T follicular helper cell (primary cell): ENCODE data around the gene GNG13.
"Not testable (repeated sequence)": the region's sequence is repeated elsewhere in the genome, so short reads cannot be mapped to it uniquely, and the experiment has no call there.

Experiments
- DNase-seq: peaks from one replicate; pipeline ENCODE4 v3.0.0-alpha.2; 2020; ENCODE audit warnings: low read depth

The GNG13 gene

DNA sequence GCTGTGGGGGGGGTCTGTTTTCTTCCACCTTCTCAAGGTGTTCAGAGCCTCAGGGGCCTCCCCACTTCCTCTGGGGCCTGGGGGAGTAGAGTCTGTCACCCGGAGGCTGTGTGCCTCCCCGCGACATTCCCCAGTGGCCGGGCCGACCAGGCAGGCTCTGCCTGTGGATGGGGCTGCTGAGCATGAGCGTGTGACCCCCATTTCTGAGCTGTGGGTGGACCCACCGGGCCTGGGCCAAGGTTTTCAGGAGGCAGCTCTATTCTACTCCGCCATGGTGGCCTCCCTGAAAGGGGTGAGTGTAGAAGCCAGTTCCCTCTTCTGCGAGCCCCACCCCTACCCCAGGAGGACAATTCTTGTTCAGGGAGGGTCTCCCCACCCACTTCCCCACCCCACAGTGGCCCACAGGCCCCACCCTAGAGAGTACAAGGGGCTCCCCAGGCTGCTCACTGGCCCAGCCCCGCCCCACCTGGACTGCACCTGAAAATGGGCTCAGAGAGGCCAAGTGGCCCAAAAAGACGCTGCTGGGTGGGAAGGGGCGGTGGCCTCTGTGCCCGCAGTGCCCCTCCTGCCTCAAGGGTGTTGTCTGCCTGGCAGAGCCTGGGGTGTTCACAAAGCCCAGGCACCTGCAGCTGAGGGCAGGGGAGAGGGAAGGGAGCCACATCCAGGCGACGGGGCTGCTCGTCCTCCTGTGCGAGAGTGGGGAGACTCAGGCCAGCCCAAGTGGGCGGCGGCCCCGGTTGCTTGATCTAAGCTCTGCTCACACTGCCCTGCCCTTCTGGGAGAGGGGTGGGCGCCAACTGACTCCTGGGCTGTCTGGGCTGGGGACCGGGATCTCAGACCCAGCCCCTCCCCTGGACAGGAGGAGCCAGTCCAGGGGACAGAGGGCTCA, 38.7 kb downstream of the GNG13 start:
- DNase-seq = no peak

DNA sequence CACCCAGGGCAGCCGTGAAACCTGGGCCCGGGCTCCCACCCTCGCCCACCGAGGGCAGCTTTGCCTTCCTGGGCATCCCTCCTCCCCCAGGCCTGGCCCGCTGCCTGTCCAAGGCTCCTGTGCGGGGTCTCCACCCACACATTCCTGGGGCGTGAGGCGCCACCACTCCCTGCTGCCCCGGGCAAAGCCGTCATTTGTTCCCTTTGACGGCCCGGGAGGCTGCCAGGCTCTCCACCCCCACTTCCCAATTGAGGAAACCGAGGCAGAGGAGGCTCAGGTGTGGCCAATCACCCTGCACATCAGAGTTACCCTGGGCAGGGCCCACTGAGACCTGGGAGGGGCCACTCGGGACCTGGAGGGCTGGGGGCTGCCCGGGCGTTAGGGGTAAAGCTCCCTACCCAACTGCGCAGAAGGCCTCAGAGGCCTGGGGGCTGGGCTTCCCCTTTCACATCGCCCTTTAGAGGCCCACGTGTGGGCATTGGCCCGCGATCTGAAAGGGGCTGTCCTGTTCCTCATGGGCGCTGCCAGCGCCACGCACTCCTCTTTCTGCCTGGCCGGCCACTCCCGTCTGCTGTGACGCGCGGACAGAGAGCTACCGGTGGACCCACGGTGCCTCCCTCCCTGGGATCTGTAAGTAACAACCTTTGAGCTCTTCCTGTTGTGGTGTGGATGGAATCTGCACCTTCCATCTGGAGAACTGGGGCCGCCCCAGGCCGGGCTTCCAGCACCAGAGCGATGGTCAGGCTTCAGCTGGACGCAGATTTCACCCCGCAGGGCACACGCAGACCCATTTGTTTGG, 39.8 kb downstream of the GNG13 start, which contains the start of gene MSLN:
TSS of gene MSLN (plus strand) at position 190 of the 799 bp plus-strand sequence. CDS start 1,947 bp downstream, outside the sequence.
- DNase-seq = no peak

DNA sequence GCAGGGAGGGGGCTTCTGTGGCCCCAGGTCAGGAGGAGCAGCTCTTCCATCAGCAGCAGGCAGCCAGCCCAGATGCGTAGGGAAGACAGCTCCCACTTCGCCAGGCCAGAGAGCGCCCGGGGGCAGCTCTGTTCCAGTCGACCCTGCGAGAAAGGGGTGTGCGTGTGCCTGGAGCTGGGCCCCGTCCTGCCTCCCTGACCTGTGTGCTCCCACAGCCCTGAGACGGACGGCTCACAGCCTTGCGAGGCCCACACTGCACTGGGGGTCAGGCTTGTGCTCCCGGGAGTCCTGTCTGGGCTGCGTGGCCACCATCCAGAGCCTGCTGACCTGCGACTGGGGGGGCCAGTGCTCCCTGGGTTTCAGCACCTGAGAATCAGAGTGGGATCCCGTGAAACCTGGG, 40.5 kb downstream of the GNG13 start:
- DNase-seq = no peak

DNA sequence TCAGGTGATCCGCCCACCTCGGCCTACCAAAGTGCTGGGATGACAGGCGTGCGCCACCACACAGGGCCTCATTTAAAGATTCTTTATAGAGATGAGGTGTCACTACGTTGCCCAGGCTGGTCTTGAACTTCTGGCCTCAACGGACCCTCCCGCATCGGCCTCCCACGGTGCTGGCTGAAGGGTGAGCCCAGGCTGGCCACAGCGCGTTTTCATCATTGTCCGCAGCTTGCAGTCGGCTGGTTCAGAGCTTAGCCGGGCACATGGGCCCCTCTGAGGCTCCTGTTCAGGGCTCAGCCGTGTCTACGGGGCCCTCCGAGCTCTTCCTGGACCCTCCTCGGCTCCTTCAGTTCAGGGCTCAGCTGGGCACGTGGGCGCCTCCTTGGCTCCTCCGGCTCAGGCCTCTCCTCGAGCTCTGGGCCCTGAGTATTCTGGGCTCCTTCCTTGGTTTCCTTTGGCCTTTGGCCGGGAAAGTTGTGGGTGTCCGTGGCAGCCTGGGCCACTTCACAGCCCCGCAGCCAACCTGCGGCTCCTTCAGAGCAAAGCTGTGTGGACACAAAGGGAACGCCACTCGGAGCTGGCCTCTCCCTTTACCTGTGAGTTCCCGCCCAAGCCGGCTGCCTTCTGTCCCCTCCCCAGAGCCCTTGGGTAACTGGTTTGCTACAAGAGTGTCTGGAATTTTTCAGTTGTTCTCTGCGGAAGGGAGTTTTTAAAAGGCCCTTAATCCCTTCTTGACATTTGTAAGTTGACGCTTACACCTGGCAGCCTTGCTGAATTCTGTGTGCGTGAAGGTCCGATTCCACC, 41.2 kb downstream of the GNG13 start:
- no peak for DNase-seq

DNA sequence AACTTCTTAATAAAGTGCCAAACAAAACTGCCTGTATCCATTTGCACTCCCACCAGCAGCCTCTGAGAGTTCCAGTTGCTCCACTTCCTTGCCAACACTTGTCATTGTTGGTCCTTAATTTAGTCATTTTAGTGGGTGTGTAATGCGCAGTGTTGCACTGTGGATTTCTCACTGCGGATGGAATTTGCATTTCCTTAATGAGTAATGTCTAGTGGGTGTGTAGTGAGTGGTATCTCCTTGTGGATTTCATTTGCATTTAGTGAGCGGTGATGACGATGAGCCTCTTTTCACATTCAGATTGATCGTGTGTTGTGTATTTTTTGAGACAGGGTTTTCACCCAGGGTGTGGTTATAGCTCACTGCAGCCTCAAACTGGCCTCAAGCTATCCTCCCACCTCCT, 44.1 kb downstream of the GNG13 start:
- no peak for DNase-seq

DNA sequence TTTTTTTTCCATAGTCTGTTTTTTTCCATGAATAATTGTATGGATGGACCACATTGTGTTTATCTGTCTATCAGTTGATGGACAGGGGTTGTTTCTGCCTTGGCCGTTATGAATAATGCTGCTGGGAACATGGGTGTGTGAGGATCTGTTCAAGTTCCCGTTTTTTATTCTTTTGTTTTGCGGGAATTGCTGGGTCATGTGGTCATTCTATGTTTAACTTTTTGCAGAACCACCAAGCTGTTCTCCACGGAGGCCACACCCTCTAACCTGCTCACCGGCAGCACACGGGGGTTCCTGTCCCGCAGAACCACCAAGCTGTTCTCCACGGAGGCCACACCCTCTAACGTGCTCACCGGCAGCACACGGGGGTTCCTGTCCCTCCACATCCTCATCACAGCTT, 45.9 kb downstream of the GNG13 start:
- no peak for DNase-seq

DNA sequence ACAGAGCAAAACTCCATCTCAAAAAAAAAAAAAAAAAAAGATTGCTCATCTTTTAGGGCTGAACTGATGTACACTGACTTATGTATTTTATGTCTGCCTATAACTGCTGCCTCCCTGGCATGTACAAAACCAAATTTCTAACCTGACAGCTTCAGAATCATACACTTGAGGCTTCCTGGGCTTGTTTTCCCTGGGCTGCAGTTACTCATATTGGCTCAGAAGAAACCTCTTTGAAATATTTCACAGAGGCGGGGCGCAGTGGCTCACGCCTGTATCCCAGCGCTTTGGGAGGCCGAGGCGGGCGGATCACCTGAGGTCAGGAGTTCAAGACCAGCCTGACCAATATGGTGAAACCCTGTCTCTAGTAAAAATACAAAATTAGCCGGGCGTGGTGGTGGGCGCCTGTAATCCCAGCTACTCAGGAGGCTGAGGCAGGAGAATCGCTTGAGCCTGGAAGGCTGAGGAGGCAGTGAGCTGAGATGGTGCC, 46.4 kb downstream of the GNG13 start:
- DNase-seq = not testable (repeated sequence)

DNA sequence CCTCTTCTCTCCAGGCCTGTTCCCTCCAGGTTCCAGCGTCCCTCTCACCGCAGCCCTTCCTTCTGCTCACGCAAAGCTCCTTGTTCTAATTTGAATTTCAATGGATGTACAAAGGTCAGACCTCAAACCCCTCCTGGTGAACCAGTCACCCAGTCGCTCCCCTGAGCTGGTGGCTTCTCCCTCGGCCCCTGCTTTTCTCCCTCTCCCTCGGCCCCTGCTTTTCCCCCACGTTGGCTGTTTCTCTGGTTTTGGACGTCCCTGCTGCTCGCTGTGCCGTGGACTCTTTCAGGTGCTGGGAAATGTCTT, 48.6 kb downstream of the GNG13 start:
- DNase-seq = no peak

DNA sequence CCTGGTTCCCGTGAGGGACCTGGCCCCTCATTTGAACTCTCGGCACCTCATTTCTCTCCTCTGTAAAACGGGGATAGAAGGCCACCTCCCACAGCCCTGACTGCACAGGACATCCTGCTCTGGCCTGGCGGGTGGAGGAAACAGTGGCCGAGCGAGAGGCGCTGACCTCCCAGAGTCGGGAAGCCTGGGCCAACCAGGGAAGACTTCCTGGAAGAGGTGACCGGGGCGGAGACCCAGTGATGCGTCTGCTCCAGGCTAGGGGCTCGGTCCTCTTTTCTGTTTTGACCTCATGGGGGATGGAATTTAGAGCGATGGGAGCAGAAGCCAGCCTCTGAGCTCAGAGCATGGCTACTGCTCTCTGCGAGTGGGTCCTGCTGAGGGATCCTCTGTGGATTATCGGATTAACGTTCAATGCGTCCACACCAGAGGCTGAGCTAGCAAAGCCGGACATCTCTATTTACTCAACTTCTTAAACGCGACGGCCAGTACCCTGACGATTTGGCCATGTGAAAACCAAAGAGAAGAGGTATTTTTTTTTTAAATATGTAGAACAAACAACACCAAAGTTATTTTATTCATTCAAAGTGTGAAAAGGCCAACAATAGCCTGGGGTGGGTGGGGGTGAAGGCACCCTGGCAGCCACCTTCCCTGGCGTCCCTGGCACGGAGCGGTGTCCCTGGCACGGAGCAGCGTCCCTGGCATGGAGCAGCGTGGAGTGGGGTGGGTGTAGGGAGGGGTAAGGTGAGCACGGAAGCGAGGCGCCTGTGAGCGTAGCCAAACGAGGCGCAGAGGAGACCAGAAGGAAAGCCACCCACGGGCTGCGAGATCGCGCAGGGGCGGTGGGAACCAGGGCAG, 49.2 kb downstream of the GNG13 start:
- no peak for DNase-seq

DNA sequence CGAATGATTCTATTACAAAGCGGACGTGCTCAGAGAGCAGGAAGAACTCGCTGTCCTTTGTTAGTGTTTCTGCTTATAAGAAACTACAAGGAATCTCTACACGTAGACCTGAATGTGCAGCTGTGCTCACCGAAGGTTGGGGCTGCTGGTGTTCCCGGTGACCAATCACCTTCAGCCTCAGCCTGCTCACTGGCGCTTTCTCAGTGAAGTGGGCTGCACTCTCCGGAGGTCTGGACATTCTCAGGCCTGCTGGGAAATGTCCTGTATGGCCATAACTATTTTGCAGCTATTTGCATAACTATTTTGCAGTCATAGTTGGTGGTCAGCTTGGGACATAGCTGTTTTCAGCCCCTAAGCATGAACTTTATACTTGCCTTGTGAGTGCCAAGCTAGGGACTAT, 50.0 kb downstream of the GNG13 start:
- no peak for DNase-seq

DNA sequence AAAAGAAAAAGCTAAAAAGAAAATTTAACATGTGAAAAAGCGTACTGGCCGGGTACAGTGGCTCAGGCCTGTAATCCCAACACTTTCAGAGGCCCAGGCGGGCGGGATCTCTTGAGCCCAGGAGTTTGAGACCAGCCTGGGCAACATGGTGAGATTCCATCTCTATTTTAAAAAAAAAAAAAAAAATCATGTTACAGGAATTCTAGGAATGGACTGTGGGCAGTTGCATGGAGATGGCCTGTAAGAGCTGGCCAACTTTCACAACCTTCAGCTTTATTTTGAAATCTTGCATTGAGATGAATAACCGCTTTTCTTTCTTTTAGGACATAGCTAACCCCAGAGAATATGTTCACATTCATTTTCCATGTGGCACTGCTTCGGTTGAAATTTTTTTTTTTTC, 51.5 kb downstream of the GNG13 start:
- DNase-seq = no peak
